Transverse colon (tissue), 4 donors: Measurements from ENCODE around the gene IL15RA.

Experiments used
- EP300 ChIP-seq: sonication (generic); formaldehyde crosslinking; IDR thresholded peaks from one replicate; pipeline ENCODE4 v1.6.1; 2017; ENCODE audit warnings: antibody characterized with exemption, low read depth
- POLR2A ChIP-seq: fragments of 450-650 bp; IDR thresholded peaks from one replicate; pipeline ENCODE4 v1.6.1; 2016; ENCODE audit warnings: antibody characterized with exemption, mild to moderate bottlenecking, moderate library complexity
- POLR2AphosphoS5 ChIP-seq, 3 donors: sonication (generic); formaldehyde crosslinking; IDR thresholded peaks; one replicate each; pipeline ENCODE4 v1.6.1; 2016; ENCODE audit warnings: antibody characterized with exemption in 3 of 3
- TF ChIP-seq, protein P1 (sequence below), 5 experiments: fragments of 200-600 bp in 3 of 5; fragments of 450-650 bp in 2 of 5; sonication (generic) in 3 of 5; IDR thresholded peaks; 1 replicate in 2 of 5; 2 replicates in 3 of 5; pipeline ENCODE4 v1.5.1; 2016 to 2017; ENCODE audit warnings: antibody characterized with exemption in 5 of 5, inconsistent platforms in 3 of 5, mild to moderate bottlenecking in 2 of 5, moderate library complexity in 1 of 5

DNA sequence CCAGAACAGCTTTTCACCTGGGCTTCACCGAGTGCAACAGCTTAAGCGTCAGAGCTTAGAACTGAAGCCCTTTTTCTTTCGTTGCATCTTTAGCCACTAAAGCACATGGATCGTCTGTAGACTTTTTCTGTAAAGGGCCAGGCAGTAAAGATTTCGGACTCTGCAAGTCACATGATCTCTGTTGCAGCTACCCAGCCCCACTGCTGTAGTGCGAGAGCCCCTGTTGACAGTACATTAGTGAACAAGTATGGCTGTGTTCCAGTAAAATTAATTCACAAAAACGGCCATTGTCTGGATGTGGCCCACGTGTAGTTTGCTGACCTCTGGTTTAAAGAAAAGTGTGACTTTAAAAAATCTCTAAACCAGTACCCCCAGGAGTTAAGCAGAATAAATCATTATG is 47.9 kb downstream of the IL15RA start:
- TF ChIP-seq, protein P1, sequence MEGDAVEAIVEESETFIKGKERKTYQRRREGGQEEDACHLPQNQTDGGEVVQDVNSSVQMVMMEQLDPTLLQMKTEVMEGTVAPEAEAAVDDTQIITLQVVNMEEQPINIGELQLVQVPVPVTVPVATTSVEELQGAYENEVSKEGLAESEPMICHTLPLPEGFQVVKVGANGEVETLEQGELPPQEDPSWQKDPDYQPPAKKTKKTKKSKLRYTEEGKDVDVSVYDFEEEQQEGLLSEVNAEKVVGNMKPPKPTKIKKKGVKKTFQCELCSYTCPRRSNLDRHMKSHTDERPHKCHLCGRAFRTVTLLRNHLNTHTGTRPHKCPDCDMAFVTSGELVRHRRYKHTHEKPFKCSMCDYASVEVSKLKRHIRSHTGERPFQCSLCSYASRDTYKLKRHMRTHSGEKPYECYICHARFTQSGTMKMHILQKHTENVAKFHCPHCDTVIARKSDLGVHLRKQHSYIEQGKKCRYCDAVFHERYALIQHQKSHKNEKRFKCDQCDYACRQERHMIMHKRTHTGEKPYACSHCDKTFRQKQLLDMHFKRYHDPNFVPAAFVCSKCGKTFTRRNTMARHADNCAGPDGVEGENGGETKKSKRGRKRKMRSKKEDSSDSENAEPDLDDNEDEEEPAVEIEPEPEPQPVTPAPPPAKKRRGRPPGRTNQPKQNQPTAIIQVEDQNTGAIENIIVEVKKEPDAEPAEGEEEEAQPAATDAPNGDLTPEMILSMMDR (IDR thresholded peaks at IDR 0.05), result no peak
- TF ChIP-seq EP300, result no peak
- TF ChIP-seq POLR2AphosphoS5 (IDR thresholded peaks at IDR 0.05), result no peak
- TF ChIP-seq POLR2A, result no peak
